Astrocyte (in vitro differentiated cells and primary cell): Measurements from ENCODE around the gene NR4A3. TPM values are rescaled to one million over a fixed set of nuclear protein-coding genes. Genes with fewer than 3 reads are reported as not detected.

Experiments used
- DNase-seq: peaks from one replicate; pipeline ENCODE4 v3.0.0-alpha.2; 2010; ENCODE audit warnings: low read depth
- FAIRE-seq: peaks from 2 replicates; lab custom pipeline; 2011; peaks lifted over from hg19 to GRCh38; lab: Jason Lieb, UNC
- H2AFZ ChIP-seq: 2 replicates; pipeline ENCODE4 v1.6.0; 2012; ENCODE audit warnings: low read depth, low read length, inconsistent platforms
- H3K27ac ChIP-seq: 2 replicates; pipeline ENCODE4 v1.5.1; 2011; ENCODE audit warnings: low read depth, low read length, inconsistent platforms
- H3K27me3 ChIP-seq: 2 replicates; pipeline ENCODE4 v1.6.0; 2011; ENCODE audit warnings: low read length, inconsistent platforms; ENCODE audit not compliant: insufficient read depth
- H3K36me3 ChIP-seq: 2 replicates; pipeline ENCODE4 v1.5.1; 2011; ENCODE audit warnings: low read length, inconsistent platforms; ENCODE audit not compliant: insufficient read depth
- H3K4me1 ChIP-seq: 2 replicates; pipeline ENCODE4 v1.5.1; 2011; ENCODE audit warnings: low read length, inconsistent platforms; ENCODE audit not compliant: insufficient read depth
- H3K4me2 ChIP-seq: 2 replicates; pipeline ENCODE4 v1.6.0; 2012; ENCODE audit warnings: low read length, inconsistent platforms
- H3K4me3 ChIP-seq: 2 replicates; pipeline ENCODE4 v1.5.1; 2011; ENCODE audit warnings: low read depth, mild to moderate bottlenecking, low read length, inconsistent platforms; ENCODE audit not compliant: insufficient read depth
- H3K79me2 ChIP-seq: 2 replicates; pipeline ENCODE4 v1.6.0; 2012; ENCODE audit warnings: mild to moderate bottlenecking, low read length, inconsistent platforms; ENCODE audit not compliant: insufficient read depth
- H3K9ac ChIP-seq: 2 replicates; pipeline ENCODE4 v1.6.0; 2012; ENCODE audit warnings: mild to moderate bottlenecking, low read length, inconsistent platforms
- H3K9me3 ChIP-seq: 2 replicates; pipeline ENCODE4 v1.5.1; 2012; ENCODE audit warnings: low read depth, mild to moderate bottlenecking, low read length, inconsistent platforms; ENCODE audit not compliant: insufficient read depth
- H4K20me1 ChIP-seq: 2 replicates; pipeline ENCODE4 v1.6.0; 2012; ENCODE audit warnings: low read length, inconsistent platforms; ENCODE audit not compliant: insufficient read depth
- H3K27ac Mint-ChIP-seq: one replicate; pipeline ENCODE4 v1.8.0; 2021; ENCODE audit warnings: mild to moderate bottlenecking, mixed read lengths; ENCODE audit not compliant: unreplicated experiment
- H3K27me3 Mint-ChIP-seq: one replicate; pipeline ENCODE4 v1.8.0; 2021; ENCODE audit warnings: low read depth, mixed read lengths; ENCODE audit not compliant: unreplicated experiment
- H3K36me3 Mint-ChIP-seq: one replicate; pipeline ENCODE4 v1.8.0; 2021; ENCODE audit warnings: low read depth, mixed read lengths; ENCODE audit not compliant: unreplicated experiment
- H3K4me1 Mint-ChIP-seq: one replicate; pipeline ENCODE4 v1.8.0; 2021; ENCODE audit warnings: low read depth, mixed read lengths; ENCODE audit not compliant: unreplicated experiment
- H3K4me3 Mint-ChIP-seq: one replicate; pipeline ENCODE4 v1.8.0; 2021; ENCODE audit warnings: mild to moderate bottlenecking, moderate library complexity, mixed read lengths; ENCODE audit not compliant: unreplicated experiment
- H3K9me3 Mint-ChIP-seq: one replicate; pipeline ENCODE4 v1.8.0; 2021; ENCODE audit warnings: mild to moderate bottlenecking, mixed read lengths; ENCODE audit not compliant: unreplicated experiment
- CTCF ChIP-seq: IDR thresholded peaks from 2 replicates; pipeline ENCODE4 v1.5.1; 2011; ENCODE audit warnings: low read depth, mild to moderate bottlenecking, inconsistent platforms, low read length, moderate library complexity; ENCODE audit not compliant: insufficient read depth
- EZH2 ChIP-seq: IDR thresholded peaks from 2 replicates; pipeline ENCODE4 v1.6.1; 2012; ENCODE audit warnings: mild to moderate bottlenecking, low read length, inconsistent platforms; ENCODE audit not compliant: insufficient read depth
- total RNA-seq: library from RNA; stranded (reverse); gene quantifications from 2 replicates; pipeline ENCODE4 v1.2.1, GENCODE V29; 2021

The NR4A3 gene
- total RNA-seq, 1 donor from 2014 or later: 3.6 TPM

GRCh38 chr9:99809586-99810319 is 11.9 kb upstream of the NR4A3 start:
- Histone ChIP-seq H4K20me1 (peaks cover 3% of the 10 kb centered on the region), H3K9me3 (no peaks in the 10 kb centered on the region), H3K4me3 (no peak overlapping the region), H3K4me2 (no peak overlapping the region), H3K27me3 (no peaks in the 10 kb centered on the region), H3K79me2 (no peaks in the 10 kb centered on the region), H2AFZ (no peak overlapping the region), H3K9ac (no peak overlapping the region), H3K27ac (no peak overlapping the region), H3K36me3 (no peaks in the 10 kb centered on the region), H3K4me1 (no peaks in the 10 kb centered on the region)
- Mint-ChIP-seq H3K36me3 (no peaks in the 10 kb centered on the region), H3K27ac (no peak overlapping the region), H3K9me3 (no peaks in the 10 kb centered on the region), H3K4me3 (no peak overlapping the region), H3K27me3 (no peaks in the 10 kb centered on the region), H3K4me1 (no peaks in the 10 kb centered on the region)
- no peak for FAIRE-seq
- no peak for DNase-seq
- TF ChIP-seq CTCF: no peak
- no peak for TF ChIP-seq EZH2

- no peaks in the 10 kb centered on the region for H3K4me1 Mint-ChIP-seq
- FAIRE-seq: no peak
These were observed 10.5 kb upstream of the NR4A3 start for GRCh38 chr9:99811172-99811571.

More at GRCh38 chr9:99811172-99811571, 10.5 kb upstream of the NR4A3 start:
- no peak for DNase-seq
- no peaks in the 10 kb centered on the region for H3K9me3 ChIP-seq
- no peak overlapping the region for H2AFZ ChIP-seq
- no peaks in the 10 kb centered on the region for H3K27me3 Mint-ChIP-seq
- TF ChIP-seq EZH2 (no peak), CTCF (no peak)
- no peaks in the 10 kb centered on the region for H3K79me2 ChIP-seq
- no peaks in the 10 kb centered on the region for H3K4me1 ChIP-seq
- H3K4me2 ChIP-seq: no peak overlapping the region
- H3K9ac ChIP-seq: no peak overlapping the region
- H3K36me3 Mint-ChIP-seq: no peaks in the 10 kb centered on the region
- H3K36me3 ChIP-seq: no peaks in the 10 kb centered on the region
- H3K4me3 ChIP-seq: no peak overlapping the region
- no peak overlapping the region for H3K4me3 Mint-ChIP-seq
- H3K27ac ChIP-seq: no peak overlapping the region
- H3K27me3 ChIP-seq: no peaks in the 10 kb centered on the region
- H3K9me3 Mint-ChIP-seq: no peaks in the 10 kb centered on the region
- peaks cover 3% of the 10 kb centered on the region for H4K20me1 ChIP-seq
- H3K27ac Mint-ChIP-seq: no peak overlapping the region
